Esophagus muscularis mucosa (tissue), 4 donors: ENCODE data around the gene MEIS2. TPM values are rescaled to one million over a fixed set of nuclear protein-coding genes. Genes with fewer than 3 reads are reported as not detected.
A peak's percentile ranks its signal among the peaks of the same experiment; 100 is the strongest.

Source experiments
- DNase-seq: peaks from one replicate; pipeline ENCODE4 v3.0.0-alpha.2; 2017; ENCODE audit errors: extremely low spot score
- H3K27ac ChIP-seq, 4 donors: fragments of 200-600 bp; sonication (generic); replicated peaks in 1 of 4; 1 replicate in 3 of 4; 2 replicates in 1 of 4; pipeline ENCODE4 v1.5.1; 2016 to 2019; ENCODE audit warnings: mild to moderate bottlenecking in 1 of 4
- H3K27me3 ChIP-seq, 4 donors: fragments of 200-600 bp; sonication (generic); one replicate each; pipeline versions ENCODE4 v1.5.1 to v1.6.0; 2016 to 2019
- H3K36me3 ChIP-seq, 4 donors: fragments of 200-600 bp; sonication (generic); one replicate each; pipeline ENCODE4 v1.5.1; 2016 to 2019
- H3K4me1 ChIP-seq, 4 donors: fragments of 200-600 bp; sonication (generic); one replicate each; pipeline ENCODE4 v1.5.1; 2016 to 2019
- H3K4me3 ChIP-seq, 4 donors: fragments of 200-600 bp; sonication (generic); 1 replicate in 2 of 4; 2 replicates in 2 of 4; pipeline ENCODE4 v1.5.1; 2016 to 2019; ENCODE audit warnings: mild to moderate bottlenecking in 4 of 4, moderate library complexity in 1 of 4
- H3K9me3 ChIP-seq, 4 donors: fragments of 200-600 bp; sonication (generic); 1 replicate in 3 of 4; 2 replicates in 1 of 4; pipeline ENCODE4 v1.5.1; 2016 to 2019
- EP300 ChIP-seq: sonication (generic); formaldehyde crosslinking; IDR thresholded peaks from one replicate; pipeline ENCODE4 v1.6.1; 2017; ENCODE audit warnings: antibody characterized with exemption
- POLR2A ChIP-seq: fragments of 450-650 bp; IDR thresholded peaks from one replicate; pipeline ENCODE4 v1.6.1; 2017; ENCODE audit warnings: antibody characterized with exemption, moderate library complexity, mild to moderate bottlenecking, low read depth
- POLR2AphosphoS5 ChIP-seq, 2 donors: sonication (generic); formaldehyde crosslinking; IDR thresholded peaks; one replicate each; pipeline ENCODE4 v1.6.1; 2017; ENCODE audit warnings: antibody characterized with exemption in 2 of 2
- WGBS: methylation state at CpG from one replicate; pipeline ENCODE4 v1.1.5; 2018; 5-methylcytosine and 5-hydroxymethylcytosine counted together
- intact Hi-C: fragments of 100-400 bp; cut with DNase I; formaldehyde crosslinking; loops from one replicate; pipeline ENCODE4 v1.15.1; 2023
- total RNA-seq, 4 donors: library from RNA; depleted of rRNA; stranded (reverse); fragments of >200 nt; gene quantifications; one replicate each; pipeline versions ENCODE4 v1.1.0 to v1.2.1, GENCODE V29; 2016
- TF ChIP-seq, protein P1 (sequence below), 3 experiments: fragments of 200-600 bp in 2 of 3; fragments of 450-650 bp in 1 of 3; sonication (generic) in 2 of 3; IDR thresholded peaks; one replicate each; pipeline ENCODE4 v1.5.1; 2017 to 2019; ENCODE audit warnings: antibody characterized with exemption in 3 of 3, mild to moderate bottlenecking in 2 of 3, moderate library complexity in 1 of 3

MEIS2 gene
- total RNA-seq, 4 donors from 2014 or later: 53.8 to 106 (median 63.3) TPM

DNA sequence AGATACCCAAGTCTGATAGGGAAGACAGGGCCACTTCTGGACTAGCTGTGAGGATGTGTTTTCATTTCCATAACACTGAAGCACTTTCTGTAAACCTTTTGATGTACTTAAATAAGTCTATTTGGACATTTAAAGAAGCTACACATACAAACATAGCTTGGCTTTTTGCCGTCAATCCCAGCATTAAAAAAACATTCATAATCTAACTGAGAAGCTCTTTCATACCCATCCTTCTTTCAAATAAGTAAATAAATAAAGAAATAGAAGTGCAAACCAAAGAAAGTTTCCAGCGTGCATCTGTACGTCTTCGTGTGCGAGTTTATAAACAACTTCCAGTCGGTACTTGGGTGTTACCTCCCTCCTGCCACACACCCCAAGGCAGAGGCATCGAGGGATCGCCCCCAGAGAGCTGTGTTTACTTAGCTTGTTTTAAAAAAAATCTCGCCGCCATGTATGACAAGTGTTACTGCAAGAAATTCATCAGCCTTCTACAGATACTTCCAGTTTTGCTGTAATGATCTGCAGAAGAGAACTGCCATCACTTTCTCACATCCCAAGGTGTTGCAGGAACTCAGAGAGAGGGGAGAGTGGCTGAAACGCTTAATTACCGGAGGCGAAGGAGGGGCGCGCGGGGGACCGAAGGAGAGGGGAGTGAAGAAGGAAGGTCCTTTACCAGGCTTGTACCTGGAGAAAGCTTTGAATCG, 9.0 kb upstream of the MEIS2 start:
- Histone ChIP-seq H3K36me3 (no peaks in the 10 kb centered on the region), H3K4me1 (peaks cover 5 to 66% (median 50%) of the 10 kb centered on the region in 4 donors), H3K27me3 (peaks cover 0 to 8% (median 2%) of the 10 kb centered on the region in 4 donors), H3K27ac (peak overlapping the region; percentile 86 to 98 (median 92)), H3K4me3 (peak overlapping the region; percentile 52 to 80 (median 56)), H3K9me3 (no peaks in the 10 kb centered on the region)
- 34% methylated on average over 18 of the region's 18 CpGs for WGBS
- intact Hi-C loops: no loop called here
- DNase-seq: no peak
- TF ChIP-seq POLR2A (no peak), EP300 (no peak), POLR2AphosphoS5 (IDR thresholded peaks at IDR 0.05) (no peak)
- TF ChIP-seq, protein P1, sequence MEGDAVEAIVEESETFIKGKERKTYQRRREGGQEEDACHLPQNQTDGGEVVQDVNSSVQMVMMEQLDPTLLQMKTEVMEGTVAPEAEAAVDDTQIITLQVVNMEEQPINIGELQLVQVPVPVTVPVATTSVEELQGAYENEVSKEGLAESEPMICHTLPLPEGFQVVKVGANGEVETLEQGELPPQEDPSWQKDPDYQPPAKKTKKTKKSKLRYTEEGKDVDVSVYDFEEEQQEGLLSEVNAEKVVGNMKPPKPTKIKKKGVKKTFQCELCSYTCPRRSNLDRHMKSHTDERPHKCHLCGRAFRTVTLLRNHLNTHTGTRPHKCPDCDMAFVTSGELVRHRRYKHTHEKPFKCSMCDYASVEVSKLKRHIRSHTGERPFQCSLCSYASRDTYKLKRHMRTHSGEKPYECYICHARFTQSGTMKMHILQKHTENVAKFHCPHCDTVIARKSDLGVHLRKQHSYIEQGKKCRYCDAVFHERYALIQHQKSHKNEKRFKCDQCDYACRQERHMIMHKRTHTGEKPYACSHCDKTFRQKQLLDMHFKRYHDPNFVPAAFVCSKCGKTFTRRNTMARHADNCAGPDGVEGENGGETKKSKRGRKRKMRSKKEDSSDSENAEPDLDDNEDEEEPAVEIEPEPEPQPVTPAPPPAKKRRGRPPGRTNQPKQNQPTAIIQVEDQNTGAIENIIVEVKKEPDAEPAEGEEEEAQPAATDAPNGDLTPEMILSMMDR (IDR thresholded peaks at IDR 0.05): no peak

DNA sequence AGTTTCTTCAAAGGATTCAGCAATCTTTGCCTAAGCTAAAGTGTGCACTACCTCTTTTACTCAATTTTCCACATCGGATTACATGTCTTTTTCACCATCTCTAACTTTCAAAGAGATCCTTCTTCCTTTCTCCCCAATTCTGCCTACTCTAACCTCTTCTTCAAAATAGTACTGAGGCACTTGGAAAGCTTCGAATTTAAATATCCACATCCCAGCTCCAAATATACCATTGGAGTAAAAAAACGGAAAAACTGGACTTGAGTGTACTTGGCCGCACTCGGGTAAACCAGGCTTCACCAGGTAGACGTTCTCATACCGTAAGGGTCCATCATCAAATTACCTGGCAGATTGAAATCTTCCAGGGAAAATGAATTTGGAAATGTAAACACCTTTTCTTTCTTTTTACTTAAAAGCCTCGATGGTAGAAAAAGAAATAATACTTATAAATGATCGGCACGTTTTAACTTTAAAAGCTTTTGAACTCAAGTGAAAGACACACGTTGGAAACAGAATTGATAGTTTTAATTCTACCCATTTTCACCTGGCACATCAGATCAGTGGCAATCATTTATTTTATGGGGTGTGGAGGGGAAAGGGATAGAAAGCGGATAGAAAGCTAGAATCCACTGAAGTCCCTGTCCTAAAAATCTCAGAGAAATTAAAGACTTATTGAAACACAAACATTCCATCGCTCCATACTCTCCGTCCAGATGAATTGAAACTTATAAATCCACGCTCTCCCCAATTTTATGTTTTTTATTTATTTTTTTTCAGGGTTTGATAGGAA, 8.2 kb upstream of the MEIS2 start:
- intact Hi-C loops: no loop called here
- H3K36me3 ChIP-seq: no peaks in the 10 kb centered on the region
- peak overlapping the region; percentile 86 to 98 (median 92) for H3K27ac ChIP-seq
- no peak for DNase-seq
- peak overlapping the region; percentile 52 to 80 (median 56) for H3K4me3 ChIP-seq
- peaks cover 5 to 65% (median 46%) of the 10 kb centered on the region in 4 donors for H3K4me1 ChIP-seq
- H3K9me3 ChIP-seq: no peaks in the 10 kb centered on the region
- 34% methylated on average over 15 of the region's 15 CpGs for WGBS
- peaks cover 0 to 8% (median 2%) of the 10 kb centered on the region in 4 donors for H3K27me3 ChIP-seq
- TF ChIP-seq, protein P1 (IDR thresholded peaks at IDR 0.05): no peak
- no peak for TF ChIP-seq POLR2AphosphoS5 (IDR thresholded peaks at IDR 0.05)
- TF ChIP-seq POLR2A: no peak
- TF ChIP-seq EP300: no peak

DNA sequence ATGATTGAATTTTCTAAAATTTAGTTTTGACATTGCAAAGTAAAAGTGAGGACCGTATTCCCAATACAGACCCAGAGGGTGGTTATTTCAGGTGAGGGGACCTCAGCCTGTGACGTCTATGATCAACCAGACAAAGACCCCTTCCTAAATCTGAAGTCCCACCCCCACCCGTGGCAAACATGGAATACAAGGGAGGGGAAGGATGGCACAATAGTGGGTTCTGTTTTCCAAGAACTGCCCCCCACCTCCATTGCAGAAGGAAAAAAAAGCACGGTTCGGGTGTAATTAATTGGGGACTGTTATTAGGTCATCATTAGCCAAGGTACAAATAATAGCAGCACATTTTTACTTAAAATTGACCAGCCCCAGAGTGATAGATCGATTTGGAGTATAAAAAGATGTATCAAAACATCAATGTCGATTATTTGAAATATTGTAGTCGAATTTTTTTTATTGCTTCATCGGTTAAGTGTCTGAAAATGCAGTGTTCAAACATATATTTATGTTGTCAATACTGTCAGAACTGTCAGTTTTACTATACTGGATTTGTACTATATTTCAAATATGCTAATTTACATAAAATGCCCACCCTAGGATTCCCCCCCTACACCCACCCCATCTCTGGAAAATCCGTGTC, 7.5 kb upstream of the MEIS2 start:
- no peaks in the 10 kb centered on the region for H3K9me3 ChIP-seq
- peaks cover 0 to 8% (median 2%) of the 10 kb centered on the region in 4 donors for H3K27me3 ChIP-seq
- no peak for TF ChIP-seq EP300
- TF ChIP-seq, protein P1 (IDR thresholded peaks at IDR 0.05): no peak
- TF ChIP-seq POLR2AphosphoS5 (IDR thresholded peaks at IDR 0.05): no peak
- no peak for TF ChIP-seq POLR2A
- peaks cover 5 to 58% (median 38%) of the 10 kb centered on the region in 4 donors for H3K4me1 ChIP-seq
- no peaks in the 10 kb centered on the region for H3K36me3 ChIP-seq
- intact Hi-C loops: loop anchor here (2.0 kb wide), 1 partner anchor 223 kb away; no protein-coding TSS in a partner anchor
- WGBS: 42% methylated on average over 10 of the region's 10 CpGs
- peak overlapping the region; percentile 52 to 80 (median 56) for H3K4me3 ChIP-seq
- peak overlapping the region; percentile 86 to 98 (median 92) for H3K27ac ChIP-seq
- no peak for DNase-seq

DNA sequence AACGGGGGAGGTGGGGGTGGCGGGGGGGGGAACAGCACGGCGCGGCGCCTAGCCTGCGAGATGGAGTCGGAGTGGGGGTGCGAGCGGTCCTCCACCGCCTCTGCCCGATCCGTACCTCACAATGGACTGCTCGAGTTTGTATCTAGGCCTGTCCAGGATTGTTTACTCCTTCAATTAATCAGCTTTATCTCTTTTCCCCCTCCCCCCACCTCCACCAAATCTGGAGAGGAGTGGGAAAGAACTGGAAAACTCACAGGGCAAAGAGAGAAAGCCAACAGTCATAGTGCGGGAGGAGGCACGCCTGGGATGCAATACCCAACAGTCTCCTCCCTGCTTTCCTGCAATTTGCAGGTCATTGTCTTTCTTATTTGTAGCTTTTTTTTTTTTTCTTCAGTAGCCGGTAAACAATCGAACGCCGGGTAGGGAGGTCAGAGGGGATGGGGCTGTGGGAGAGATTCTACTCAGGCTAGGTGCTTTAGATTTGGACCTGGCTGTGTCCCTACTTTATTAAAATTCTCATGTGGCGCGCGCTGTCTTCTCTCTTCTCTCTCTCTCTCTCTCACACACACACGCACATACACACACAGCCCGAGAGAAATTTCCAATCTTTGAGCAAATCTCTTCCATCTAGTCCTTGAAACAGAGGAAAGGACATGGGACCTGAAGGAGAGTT, 6.9 kb upstream of the MEIS2 start:
- TF ChIP-seq EP300: no peak
- peak in 1 of 2 donors; percentile 5 for TF ChIP-seq POLR2AphosphoS5 (IDR thresholded peaks at IDR 0.05)
- Histone ChIP-seq H3K4me1 (peaks cover 5 to 52% (median 35%) of the 10 kb centered on the region in 4 donors), H3K36me3 (no peaks in the 10 kb centered on the region), H3K9me3 (no peaks in the 10 kb centered on the region), H3K4me3 (peak overlapping the region; percentile 52 to 80 (median 56)), H3K27ac (peak overlapping the region; percentile 86 to 98 (median 92)), H3K27me3 (peaks cover 0 to 8% (median 2%) of the 10 kb centered on the region in 4 donors)
- intact Hi-C loops: loop anchor here (2.0 kb wide), 1 partner anchor 222 kb away; no protein-coding TSS in a partner anchor
- 24% methylated on average over 18 of the region's 25 CpGs for WGBS
- DNase-seq: no peak
